ENCODE results near the gene OR56A3.

Gene OR56A3

DNA sequence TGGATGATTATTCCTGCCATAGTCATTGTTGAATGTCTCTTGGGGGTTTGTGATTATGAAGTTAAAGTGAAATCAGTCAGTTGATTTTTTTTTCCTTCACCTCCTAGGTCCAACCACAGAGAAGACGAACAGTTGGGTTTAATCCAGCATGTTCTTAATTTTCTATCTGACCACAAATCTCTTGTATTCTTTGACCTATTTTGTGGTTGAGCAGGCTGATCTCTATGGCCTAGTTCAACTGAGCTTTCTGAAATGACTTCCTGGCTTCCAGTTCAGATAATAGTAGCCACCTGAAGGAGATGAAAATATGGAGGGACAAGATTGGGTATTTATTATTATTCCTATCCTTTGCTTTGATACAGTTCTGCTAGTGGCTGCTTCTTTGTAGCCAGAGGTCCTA lies 31.5 kb downstream of the OR56A3 start:
- no peak for DNase-seq (ENCODE audit: low spot score)

DNA sequence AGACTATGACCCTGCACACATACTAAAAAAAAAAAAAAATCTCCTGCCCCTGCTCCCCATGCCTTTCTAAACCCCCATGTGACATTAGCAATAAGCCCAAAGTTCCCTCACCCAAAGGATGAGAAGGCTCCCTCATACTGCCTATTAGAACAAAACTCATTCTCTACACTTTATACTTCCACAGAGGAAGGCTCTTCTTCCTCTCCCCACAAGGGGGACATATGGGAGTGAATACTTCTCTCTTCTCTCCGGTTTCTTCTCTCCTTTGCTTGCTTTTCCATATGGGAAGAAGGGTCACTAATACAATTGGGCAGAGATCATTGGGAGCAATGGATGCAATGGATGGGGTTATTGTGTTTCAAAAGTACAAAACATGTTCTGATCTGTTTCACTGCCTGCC lies 41.4 kb downstream of the OR56A3 start:
- no peak for DNase-seq (ENCODE audit: low spot score)

DNA sequence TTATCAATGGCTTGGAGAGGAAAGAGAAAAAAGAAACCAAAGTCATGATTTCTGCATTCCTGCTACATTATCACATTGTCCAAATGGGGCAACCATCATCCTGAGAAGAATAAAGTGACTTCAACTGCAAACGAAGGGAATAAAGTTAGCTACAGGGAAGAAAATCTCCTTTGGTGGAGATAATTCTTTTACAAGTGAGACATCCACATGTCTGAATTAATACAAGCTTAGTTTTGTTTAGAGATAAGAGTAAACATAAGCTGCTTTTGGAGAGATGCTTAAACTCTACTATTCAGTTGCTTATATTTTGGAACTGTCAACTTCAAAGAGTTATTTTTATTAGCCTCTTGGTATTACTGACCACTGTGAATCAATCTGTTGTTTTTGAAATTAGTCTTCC lies 44.8 kb downstream of the OR56A3 start, which contains the start of gene OR52L1:
TSS of gene OR52L1 (minus strand) at position 101 of the 400 bp plus-strand sequence. CDS start at position 46, 55 bp downstream.
- DNase-seq (ENCODE audit: low spot score) = no peak

DNA sequence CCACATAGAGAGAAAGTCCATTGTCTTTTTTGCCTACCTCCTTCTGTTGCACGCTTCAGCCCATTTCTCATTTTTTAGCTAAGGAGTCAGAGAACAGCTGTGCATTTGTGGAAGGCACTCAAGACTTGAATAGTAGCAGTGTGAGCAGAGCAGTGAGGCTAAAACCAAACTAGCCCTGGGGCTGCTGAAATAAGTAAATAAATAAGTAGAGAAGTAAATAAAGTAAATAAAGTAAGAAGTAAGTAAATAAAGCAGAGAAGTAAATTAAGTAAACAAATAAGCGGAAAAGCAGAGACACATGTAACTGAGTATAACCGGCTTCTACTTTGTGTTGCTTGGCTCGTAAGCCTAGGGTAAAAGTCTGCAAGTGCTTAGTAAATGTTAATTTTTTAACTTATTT lies 47.2 kb downstream of the OR56A3 start:
- DNase-seq (ENCODE audit: low spot score) = no peak

DNA sequence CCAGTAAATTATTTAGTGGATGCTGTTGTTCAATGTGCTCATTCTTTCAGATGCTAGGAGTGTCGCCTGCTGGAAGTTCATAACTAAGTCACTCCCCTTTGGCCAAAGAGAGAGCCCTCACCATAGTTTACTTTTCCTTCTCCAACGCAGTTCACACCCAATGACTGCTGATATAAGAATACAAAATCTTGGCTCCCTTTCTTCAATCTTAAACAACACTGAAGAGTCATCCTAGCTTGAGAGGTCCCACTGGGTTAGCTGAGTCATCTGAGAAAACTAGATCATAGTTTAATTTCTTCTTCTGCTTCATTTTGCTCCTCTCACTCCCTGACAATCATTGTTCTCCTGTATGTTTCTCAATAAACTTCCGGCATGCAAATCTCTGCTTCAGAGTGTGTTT lies 50.1 kb downstream of the OR56A3 start:
- DNase-seq (ENCODE audit: low spot score) = no peak

DNA sequence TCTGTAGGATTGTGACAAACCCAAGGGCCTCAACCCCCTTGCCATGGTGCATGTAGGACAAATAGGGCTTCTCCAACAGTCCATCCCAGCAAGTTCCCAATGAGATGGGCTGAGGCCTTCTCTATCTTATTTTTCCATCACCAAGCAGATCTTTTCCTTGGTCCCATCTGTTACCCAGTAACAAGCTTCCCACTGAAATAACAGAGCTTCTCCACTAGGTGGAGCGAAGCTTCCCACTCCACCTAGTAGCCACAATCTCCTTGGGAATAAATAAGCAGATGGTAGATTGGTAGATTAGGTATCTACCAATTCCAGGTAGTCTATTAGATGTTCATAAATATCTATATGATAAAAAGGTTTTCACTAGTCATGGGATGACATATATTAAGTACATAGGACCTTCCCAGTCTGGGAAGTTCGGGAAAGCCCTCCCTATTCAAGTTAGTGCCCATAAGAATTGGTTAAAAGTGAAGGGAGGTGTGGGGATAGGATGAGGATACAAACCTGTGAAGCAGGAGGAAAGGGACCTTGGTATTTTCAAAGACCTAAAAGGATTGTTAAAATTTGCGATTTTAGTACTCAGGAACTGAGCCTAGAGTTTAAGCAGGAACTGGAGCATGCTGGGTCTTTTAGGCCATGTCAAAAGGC lies 50.7 kb downstream of the OR56A3 start:
- no peak for DNase-seq (ENCODE audit: low spot score)

DNA sequence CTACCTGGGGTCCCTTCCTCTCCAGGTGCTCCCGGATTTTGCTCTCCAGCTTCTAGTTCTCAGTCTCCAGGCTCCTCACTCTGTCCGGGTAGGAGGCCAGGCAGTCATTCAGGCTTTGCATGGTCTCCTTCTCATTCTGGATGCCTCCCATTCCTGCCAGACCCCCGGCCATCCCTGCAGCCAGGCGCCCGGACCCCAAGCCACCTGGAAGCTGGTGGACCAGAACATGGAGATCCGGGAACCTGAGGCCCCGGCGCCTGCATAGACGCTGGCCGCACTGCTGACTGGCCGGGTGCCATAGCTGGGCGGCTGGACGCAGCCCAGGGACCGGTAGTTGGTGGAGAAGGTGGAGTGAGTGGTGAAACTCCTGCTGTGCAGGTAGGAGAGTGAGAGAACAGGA lies 52.7 kb downstream of the OR56A3 start:
- no peak for DNase-seq (ENCODE audit: low spot score)
